H9 (cell line): ENCODE measurements around the gene DHPS. TPM values are rescaled to one million over a fixed set of nuclear protein-coding genes. Genes with fewer than 3 reads are reported as not detected.

Source experiments
- DNase-seq: peaks from one replicate; pipeline ENCODE4 v3.0.0-alpha.2; 2017
- H2AFZ ChIP-seq: one replicate; pipeline ENCODE4 v1.6.1; 2013; ENCODE audit warnings: mild to moderate bottlenecking, low read length, control low read depth, moderate library complexity
- H2AK5ac ChIP-seq: 2 replicates; pipeline ENCODE4 v1.6.1; 2013; ENCODE audit warnings: low read length, control low read depth, mixed read lengths; ENCODE audit not compliant: insufficient read length
- H2BK120ac ChIP-seq: one replicate; pipeline ENCODE4 v1.6.1; 2013; ENCODE audit warnings: low read depth, mild to moderate bottlenecking, low read length, control low read depth, inconsistent platforms; ENCODE audit not compliant: poor library complexity, severe bottlenecking
- H2BK12ac ChIP-seq: 2 replicates; pipeline ENCODE4 v1.6.1; 2013; ENCODE audit warnings: low read length, control low read depth, mixed read lengths, low read depth; ENCODE audit not compliant: insufficient read length
- H2BK15ac ChIP-seq: 2 replicates; pipeline ENCODE4 v1.6.1; 2013; ENCODE audit warnings: low read depth, low read length, control low read depth
- H2BK20ac ChIP-seq: one replicate; pipeline ENCODE4 v1.6.1; 2013; ENCODE audit warnings: low read depth, mild to moderate bottlenecking, low read length, control low read depth, inconsistent platforms; ENCODE audit not compliant: poor library complexity, severe bottlenecking
- H2BK5ac ChIP-seq: 2 replicates; pipeline ENCODE4 v1.6.1; 2013; ENCODE audit warnings: low read length, control low read depth, mixed read lengths; ENCODE audit not compliant: insufficient read length
- H3K14ac ChIP-seq: 2 replicates; pipeline ENCODE4 v1.6.1; 2013; ENCODE audit warnings: low read length, control low read depth; ENCODE audit not compliant: insufficient read depth
- H3K18ac ChIP-seq: 2 replicates; pipeline ENCODE4 v1.6.1; 2013; ENCODE audit warnings: low read depth, mild to moderate bottlenecking, mixed read lengths, low read length, control low read depth; ENCODE audit not compliant: insufficient read length
- H3K23ac ChIP-seq: 2 replicates; pipeline ENCODE4 v1.6.1; 2013; ENCODE audit warnings: low read length, control low read depth, mixed read lengths, low read depth; ENCODE audit not compliant: insufficient read length
- H3K23me2 ChIP-seq: 2 replicates; pipeline ENCODE4 v1.6.1; 2013; ENCODE audit warnings: low read depth, mild to moderate bottlenecking, mixed read lengths, low read length, control low read depth; ENCODE audit not compliant: insufficient read length, poor library complexity, severe bottlenecking
- H3K27ac ChIP-seq: 2 replicates; pipeline ENCODE4 v1.5.1; 2013; ENCODE audit warnings: low read length, control low read depth, mixed read lengths, low read depth; ENCODE audit not compliant: insufficient read length
- H3K27me3 ChIP-seq: 2 replicates; pipeline ENCODE4 v1.6.1; 2013; ENCODE audit warnings: low read length, control low read depth, inconsistent platforms; ENCODE audit not compliant: insufficient read depth
- H3K4ac ChIP-seq: 2 replicates; pipeline ENCODE4 v1.6.1; 2013; ENCODE audit warnings: low read depth, mild to moderate bottlenecking, control low read depth, inconsistent platforms, low read length, moderate library complexity
- H3K4me1 ChIP-seq: 2 replicates; pipeline ENCODE4 v1.6.1; 2013; ENCODE audit warnings: low read length, control low read depth, inconsistent platforms; ENCODE audit not compliant: insufficient read depth
- H3K4me2 ChIP-seq: 2 replicates; pipeline ENCODE4 v1.6.1; 2013; ENCODE audit warnings: low read length, control low read depth, mixed read lengths; ENCODE audit not compliant: insufficient read length, insufficient read depth
- H3K56ac ChIP-seq: 2 replicates; pipeline ENCODE4 v1.6.1; 2013; ENCODE audit warnings: low read depth, mild to moderate bottlenecking, mixed read lengths, low read length, control low read depth; ENCODE audit not compliant: insufficient read length
- H3K79me1 ChIP-seq: 2 replicates; pipeline ENCODE4 v1.6.1; 2013; ENCODE audit warnings: low read depth, mild to moderate bottlenecking, moderate library complexity, low read length, control low read depth, inconsistent platforms; ENCODE audit not compliant: insufficient read depth, poor library complexity, severe bottlenecking
- H3K79me2 ChIP-seq: 2 replicates; pipeline ENCODE4 v1.6.1; 2013; ENCODE audit warnings: low read length, control low read depth, inconsistent platforms; ENCODE audit not compliant: insufficient read depth
- H3K9ac ChIP-seq: 2 replicates; pipeline ENCODE4 v1.6.1; 2013; ENCODE audit warnings: low read length, control low read depth, mixed read lengths; ENCODE audit not compliant: insufficient read length; ENCODE audit errors: extremely low read depth
- H3K9me3 ChIP-seq: one replicate; pipeline ENCODE4 v1.6.1; 2013; ENCODE audit warnings: low read depth, low read length, inconsistent platforms; ENCODE audit not compliant: control insufficient read depth
- H3T11ph ChIP-seq: one replicate; pipeline ENCODE4 v1.6.1; 2013; ENCODE audit warnings: mild to moderate bottlenecking, low read length, control low read depth, inconsistent platforms
- H4K20me1 ChIP-seq: one replicate; pipeline ENCODE4 v1.6.1; 2013; ENCODE audit not compliant: control insufficient read depth, insufficient read length, insufficient read depth
- H4K5ac ChIP-seq: 2 replicates; pipeline ENCODE4 v1.6.1; 2013; ENCODE audit warnings: low read depth, mild to moderate bottlenecking, mixed read lengths, low read length, control low read depth; ENCODE audit not compliant: insufficient read length
- H4K8ac ChIP-seq: replicated peaks from 2 replicates; pipeline ENCODE4 v1.6.1; 2013; ENCODE audit warnings: low read length, control low read depth, mixed read lengths, low read depth; ENCODE audit not compliant: insufficient read length
- H4K91ac ChIP-seq: 2 replicates; pipeline ENCODE4 v1.6.1; 2013; ENCODE audit warnings: low read depth, mild to moderate bottlenecking, moderate library complexity, mixed read lengths, low read length, control low read depth; ENCODE audit not compliant: insufficient read length
- H3K27ac Mint-ChIP-seq, 3 experiments: 2 replicates in 2 of 3; 3 replicates in 1 of 3; pipeline ENCODE4 v1.8.0; 2020 to 2021; ENCODE audit warnings: mixed read lengths in 3 of 3, mild to moderate bottlenecking in 1 of 3, moderate library complexity in 1 of 3
- H3K27me3 Mint-ChIP-seq: 2 replicates; pipeline ENCODE4 v1.8.0; 2021; ENCODE audit warnings: low read depth, mild to moderate bottlenecking, moderate library complexity, mixed read lengths
- H3K36me3 Mint-ChIP-seq, 3 experiments: 2 replicates in 2 of 3; 3 replicates in 1 of 3; pipeline ENCODE4 v1.8.0; 2020 to 2021; ENCODE audit warnings: low read depth in 3 of 3, mixed read lengths in 3 of 3; ENCODE audit not compliant: insufficient read depth in 1 of 3
- H3K4me1 Mint-ChIP-seq, 2 experiments: 2 replicates each; pipeline ENCODE4 v1.8.0; 2020; ENCODE audit warnings: mixed read lengths in 2 of 2
- H3K4me3 Mint-ChIP-seq, 2 experiments: 2 replicates in 1 of 2; 3 replicates in 1 of 2; pipeline ENCODE4 v1.8.0; 2020 to 2021; ENCODE audit warnings: mild to moderate bottlenecking in 2 of 2, mixed read lengths in 2 of 2, moderate library complexity in 1 of 2
- H3K9me3 Mint-ChIP-seq, 2 experiments: 2 replicates in 1 of 2; 3 replicates in 1 of 2; pipeline ENCODE4 v1.8.0; 2020; ENCODE audit warnings: mild to moderate bottlenecking in 2 of 2, mixed read lengths in 2 of 2, moderate library complexity in 1 of 2
- WGBS: extraction: QIAGEN DNeasy Blood & Tissue Kit; methylation state at CpG from one replicate; pipeline ENCODE4 v1.1.7; 2013; ENCODE audit warnings: missing lambda C conversion rate, low lambda C conversion rate, mixed read lengths; ENCODE audit not compliant: insufficient read length; ENCODE audit errors: extremely low coverage; 5-methylcytosine and 5-hydroxymethylcytosine counted together
- total RNA-seq: library from RNA; stranded (reverse); gene quantifications from 2 replicates; pipeline ENCODE4 v1.2.1, GENCODE V29; 2021
- TF ChIP-seq, protein P1 (sequence below): fragments of 200-600 bp; sonication (generic); conservative IDR thresholded peaks from 3 replicates; pipeline ENCODE4 v1.8.0; 2021; ENCODE audit warnings: antibody characterized with exemption, mild to moderate bottlenecking

The DHPS gene
- total RNA-seq, 1 experiment from 2014 or later, result 94.9 TPM

DNA sequence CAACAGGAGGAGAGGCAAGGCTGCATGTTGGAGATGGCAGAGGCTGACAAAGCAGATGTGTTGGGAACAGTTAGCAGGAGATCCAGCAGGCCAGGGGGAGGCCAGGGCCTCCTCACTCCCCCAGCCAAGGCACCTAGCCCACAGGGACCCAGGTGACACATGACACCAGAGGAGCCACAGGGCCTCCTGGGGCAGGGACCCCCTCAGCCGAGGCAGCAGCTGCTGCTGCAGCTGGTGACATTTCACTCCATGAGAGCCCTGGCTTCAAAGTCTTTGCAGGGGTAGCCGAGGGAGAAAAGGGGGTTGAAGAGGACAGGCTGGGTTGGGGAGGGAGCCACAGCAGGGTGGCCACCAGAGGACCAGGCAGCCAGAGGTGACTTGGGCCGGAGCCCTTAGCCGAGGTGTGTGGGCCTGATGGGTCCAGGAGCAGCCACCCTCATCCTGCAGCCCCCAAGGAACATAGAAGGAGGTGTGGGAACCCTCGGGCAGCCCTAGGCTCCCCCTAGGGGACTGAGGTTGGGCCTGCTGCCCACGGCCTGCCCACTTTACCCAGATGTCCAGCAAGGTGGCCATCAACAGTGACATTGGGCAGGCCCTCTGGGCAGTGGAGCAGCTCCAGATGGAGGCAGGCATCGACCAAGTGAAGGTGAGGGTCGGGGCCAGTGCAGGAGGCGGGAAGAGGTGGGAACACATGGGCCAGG is 6.0 kb upstream of the DHPS start, which contains the start of gene GNG14:
TSS of gene GNG14 (plus strand) at position 503 of the 701 bp plus-strand sequence. CDS start at position 554, 51 bp downstream.
- H3K9ac ChIP-seq, result no peak within 1 kb of the TSS
- no peaks in the 10 kb centered on the region for H4K20me1 ChIP-seq
- H4K91ac ChIP-seq, result no peak within 1 kb of the TSS
- no peak within 1 kb of the TSS for H3K4me2 ChIP-seq
- no peaks in the 10 kb centered on the region for H3K79me1 ChIP-seq
- TF ChIP-seq, protein P1, sequence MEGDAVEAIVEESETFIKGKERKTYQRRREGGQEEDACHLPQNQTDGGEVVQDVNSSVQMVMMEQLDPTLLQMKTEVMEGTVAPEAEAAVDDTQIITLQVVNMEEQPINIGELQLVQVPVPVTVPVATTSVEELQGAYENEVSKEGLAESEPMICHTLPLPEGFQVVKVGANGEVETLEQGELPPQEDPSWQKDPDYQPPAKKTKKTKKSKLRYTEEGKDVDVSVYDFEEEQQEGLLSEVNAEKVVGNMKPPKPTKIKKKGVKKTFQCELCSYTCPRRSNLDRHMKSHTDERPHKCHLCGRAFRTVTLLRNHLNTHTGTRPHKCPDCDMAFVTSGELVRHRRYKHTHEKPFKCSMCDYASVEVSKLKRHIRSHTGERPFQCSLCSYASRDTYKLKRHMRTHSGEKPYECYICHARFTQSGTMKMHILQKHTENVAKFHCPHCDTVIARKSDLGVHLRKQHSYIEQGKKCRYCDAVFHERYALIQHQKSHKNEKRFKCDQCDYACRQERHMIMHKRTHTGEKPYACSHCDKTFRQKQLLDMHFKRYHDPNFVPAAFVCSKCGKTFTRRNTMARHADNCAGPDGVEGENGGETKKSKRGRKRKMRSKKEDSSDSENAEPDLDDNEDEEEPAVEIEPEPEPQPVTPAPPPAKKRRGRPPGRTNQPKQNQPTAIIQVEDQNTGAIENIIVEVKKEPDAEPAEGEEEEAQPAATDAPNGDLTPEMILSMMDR, result no peak
- no peaks in the 10 kb centered on the region for H3K23me2 ChIP-seq
- Mint-ChIP-seq H3K36me3 (no peaks in the 10 kb centered on the region; a peak in 1 of 7 replicates), H3K4me3 (peak within 1 kb of the TSS in 1 of 2 experiments; percentile 13; a peak in 1 of 5 replicates), H3K27me3 (no peaks in the 10 kb centered on the region; the same call in 1 of the 2 replicates), H3K27ac (peak within 1 kb of the TSS in 1 of 3 experiments; percentile 74; a peak in 1 of 7 replicates), H3K4me1 (peaks cover 0 to 3% of the 10 kb centered on the region in 2 experiments; a peak in 1 of 4 replicates), H3K9me3 (no peaks in the 10 kb centered on the region)
- no peak within 1 kb of the TSS for H2BK120ac ChIP-seq
- H3K27me3 ChIP-seq, result no peaks in the 10 kb centered on the region
- no peak within 1 kb of the TSS for H3K4ac ChIP-seq
- H3K4me1 ChIP-seq, result no peaks in the 10 kb centered on the region
- no peak within 1 kb of the TSS for H2BK20ac ChIP-seq
- no peak within 1 kb of the TSS for H3K14ac ChIP-seq
- no peak within 1 kb of the TSS for H3K27ac ChIP-seq
- H2BK15ac ChIP-seq, result no peak within 1 kb of the TSS
- WGBS, result no CpG with 5 or more reads among the region's 9 CpGs
- H3K9me3 ChIP-seq, result no peaks in the 10 kb centered on the region
- H4K5ac ChIP-seq, result no peak within 1 kb of the TSS
- no peak within 1 kb of the TSS for H3K18ac ChIP-seq
- H3T11ph ChIP-seq, result no peak within 1 kb of the TSS
- no peak within 1 kb of the TSS for H2BK12ac ChIP-seq
- no peak within 1 kb of the TSS for H2BK5ac ChIP-seq
- H3K79me2 ChIP-seq, result no peaks in the 10 kb centered on the region
- no peak for DNase-seq
- H3K56ac ChIP-seq, result no peak within 1 kb of the TSS
- no peak within 1 kb of the TSS for H2AFZ ChIP-seq
- no peak within 1 kb of the TSS for H3K23ac ChIP-seq
- H2AK5ac ChIP-seq, result no peak within 1 kb of the TSS
- peak within 1 kb of the TSS; percentile 50 for H4K8ac ChIP-seq
